Cardiac fibroblast (primary cell): Measurements from ENCODE around the gene DOC2B.
A peak's percentile ranks its signal among the peaks of the same experiment; 100 is the strongest.
"Not testable (repeated sequence)": the region's sequence is repeated elsewhere in the genome, so short reads cannot be mapped to it uniquely, and the experiment has no call there.

Experiments
- DNase-seq, 2 donors: peaks; one replicate each; pipeline versions ENCODE4 v3.0.0 to v3.0.0-alpha.2; 2010; ENCODE audit warnings: low read depth in 2 of 2
- H3K4me3 ChIP-seq, 2 donors: replicated peaks in 1 of 2; 1 replicate in 1 of 2; 2 replicates in 1 of 2; pipeline ENCODE4 v1.5.1; 2011; ENCODE audit warnings: low read depth in 2 of 2, low read length in 2 of 2, mild to moderate bottlenecking in 2 of 2, moderate library complexity in 1 of 2
- CTCF ChIP-seq: IDR thresholded peaks from one replicate; pipeline ENCODE4 v1.5.1; 2011; ENCODE audit warnings: low read depth, mild to moderate bottlenecking, low read length, inconsistent platforms

The DOC2B gene

GRCh38 chr17:227078-227945 is 45.9 kb upstream of the DOC2B start:
- DNase-seq: peak in 1 of 2 donors; percentile 13
- no peak for TF ChIP-seq CTCF
- H3K4me3 ChIP-seq: no peak overlapping the region

- DNase-seq: no peak
- TF ChIP-seq CTCF: no peak
- no peak overlapping the region for H3K4me3 ChIP-seq
These were observed 44.9 kb upstream of the DOC2B start for GRCh38 chr17:226108-227077.

GRCh38 chr17:225551-225950 is 44.1 kb upstream of the DOC2B start:
- no peak for TF ChIP-seq CTCF
- H3K4me3 ChIP-seq: no peak overlapping the region
- DNase-seq: no peak

GRCh38 chr17:224576-224975 is 43.1 kb upstream of the DOC2B start:
- not testable (repeated sequence) for DNase-seq

GRCh38 chr17:223723-224471 is 42.4 kb upstream of the DOC2B start:
- DNase-seq: no peak
- H3K4me3 ChIP-seq: no peak overlapping the region
- no peak for TF ChIP-seq CTCF

More at GRCh38 chr17:224576-224975, 43.1 kb upstream of the DOC2B start:
- H3K4me3 ChIP-seq: not testable (repeated sequence)

GRCh38 chr17:222172-222571 is 40.7 kb upstream of the DOC2B start:
- TF ChIP-seq CTCF: no peak
- no peak for DNase-seq
- no peak overlapping the region for H3K4me3 ChIP-seq
